Osteocyte (in vitro differentiated cells): ENCODE measurements around the gene TAS1R1. TPM values are rescaled to one million over a fixed set of nuclear protein-coding genes. Genes with fewer than 3 reads are reported as not detected.
"Not testable (repeated sequence)": the region's sequence is repeated elsewhere in the genome, so short reads cannot be mapped to it uniquely, and the experiment has no call there.

Source experiments
- DNase-seq: peaks from one replicate; pipeline ENCODE4 v3.0.0; 2021; ENCODE audit warnings: mixed read lengths; ENCODE audit not compliant: unreplicated experiment; ENCODE audit errors: extremely low spot score
- H3K27ac Mint-ChIP-seq: one replicate; pipeline ENCODE4 v1.8.0; 2021; ENCODE audit warnings: mild to moderate bottlenecking, mixed read lengths; ENCODE audit not compliant: unreplicated experiment
- H3K27me3 Mint-ChIP-seq: one replicate; pipeline ENCODE4 v1.8.0; 2021; ENCODE audit warnings: mixed read lengths; ENCODE audit not compliant: unreplicated experiment
- H3K36me3 Mint-ChIP-seq: one replicate; pipeline ENCODE4 v1.8.0; 2021; ENCODE audit warnings: mixed read lengths; ENCODE audit not compliant: unreplicated experiment
- H3K4me1 Mint-ChIP-seq: one replicate; pipeline ENCODE4 v1.8.0; 2021; ENCODE audit warnings: mixed read lengths; ENCODE audit not compliant: unreplicated experiment
- H3K4me3 Mint-ChIP-seq: one replicate; pipeline ENCODE4 v1.8.0; 2021; ENCODE audit warnings: mild to moderate bottlenecking, moderate library complexity, mixed read lengths; ENCODE audit not compliant: unreplicated experiment
- H3K9me3 Mint-ChIP-seq: one replicate; pipeline ENCODE4 v1.8.0; 2021; ENCODE audit warnings: mixed read lengths; ENCODE audit not compliant: unreplicated experiment
- total RNA-seq: library from RNA; stranded (reverse); gene quantifications from 2 replicates; pipeline ENCODE4 v1.2.1, GENCODE V29; 2021
- TF ChIP-seq, protein P1 (sequence below): fragments of 200-600 bp; sonication (generic); IDR thresholded peaks from 2 replicates; pipeline ENCODE4 v1.5.0; 2021; ENCODE audit warnings: antibody characterized with exemption, mild to moderate bottlenecking, moderate library complexity

TAS1R1 gene
- total RNA-seq, 1 donor from 2014 or later, result not detected

DNA sequence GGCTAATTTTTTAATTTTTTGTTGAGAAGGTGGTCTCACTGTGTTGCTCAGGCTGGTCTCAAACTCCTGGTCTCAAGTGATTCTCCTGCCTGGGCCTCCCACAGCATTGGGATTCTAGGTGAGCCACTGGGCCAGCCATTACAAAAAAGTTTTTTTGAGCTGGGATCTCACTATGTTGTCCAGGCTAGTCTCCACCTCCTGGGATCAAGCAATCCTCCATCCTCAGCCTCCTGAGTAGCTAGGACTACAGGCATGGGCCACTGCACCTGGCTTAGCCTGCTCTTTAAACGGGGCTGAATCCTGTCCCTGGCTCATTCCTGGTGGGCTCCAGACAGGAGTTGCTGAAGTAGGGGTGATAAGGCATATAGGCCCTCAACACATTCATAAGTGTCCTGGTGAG lies 2.5 kb downstream of the TAS1R1 start:
- H3K4me1 Mint-ChIP-seq, result peaks cover 12% of the 10 kb centered on the region
- no peak overlapping the region for H3K4me3 Mint-ChIP-seq
- no peak for DNase-seq
- H3K9me3 Mint-ChIP-seq, result no peaks in the 10 kb centered on the region
- peaks cover 7% of the 10 kb centered on the region for H3K27me3 Mint-ChIP-seq
- TF ChIP-seq, protein P1, sequence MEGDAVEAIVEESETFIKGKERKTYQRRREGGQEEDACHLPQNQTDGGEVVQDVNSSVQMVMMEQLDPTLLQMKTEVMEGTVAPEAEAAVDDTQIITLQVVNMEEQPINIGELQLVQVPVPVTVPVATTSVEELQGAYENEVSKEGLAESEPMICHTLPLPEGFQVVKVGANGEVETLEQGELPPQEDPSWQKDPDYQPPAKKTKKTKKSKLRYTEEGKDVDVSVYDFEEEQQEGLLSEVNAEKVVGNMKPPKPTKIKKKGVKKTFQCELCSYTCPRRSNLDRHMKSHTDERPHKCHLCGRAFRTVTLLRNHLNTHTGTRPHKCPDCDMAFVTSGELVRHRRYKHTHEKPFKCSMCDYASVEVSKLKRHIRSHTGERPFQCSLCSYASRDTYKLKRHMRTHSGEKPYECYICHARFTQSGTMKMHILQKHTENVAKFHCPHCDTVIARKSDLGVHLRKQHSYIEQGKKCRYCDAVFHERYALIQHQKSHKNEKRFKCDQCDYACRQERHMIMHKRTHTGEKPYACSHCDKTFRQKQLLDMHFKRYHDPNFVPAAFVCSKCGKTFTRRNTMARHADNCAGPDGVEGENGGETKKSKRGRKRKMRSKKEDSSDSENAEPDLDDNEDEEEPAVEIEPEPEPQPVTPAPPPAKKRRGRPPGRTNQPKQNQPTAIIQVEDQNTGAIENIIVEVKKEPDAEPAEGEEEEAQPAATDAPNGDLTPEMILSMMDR, result no peak
- no peaks in the 10 kb centered on the region for H3K36me3 Mint-ChIP-seq
- H3K27ac Mint-ChIP-seq, result no peak overlapping the region

DNA sequence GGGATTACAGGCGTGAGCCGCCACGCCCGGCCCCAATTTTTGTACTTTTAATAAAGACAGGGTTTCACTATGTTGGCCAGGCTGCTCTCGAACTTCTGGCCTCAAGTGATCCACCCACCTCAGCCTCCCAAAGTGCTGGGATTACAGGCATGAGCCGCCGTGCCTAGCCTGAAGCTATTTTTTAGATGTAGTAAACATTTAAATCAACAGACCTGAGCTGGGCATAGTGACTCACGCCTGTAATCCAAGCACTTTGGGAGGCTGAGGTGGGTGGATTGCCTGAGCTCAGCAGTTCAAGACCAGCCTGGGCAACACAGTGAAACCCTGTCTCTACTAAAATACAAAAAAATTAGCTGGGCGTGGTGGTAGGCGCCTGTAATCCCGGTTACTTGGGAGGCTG lies 4.1 kb downstream of the TAS1R1 start:
- not testable (repeated sequence) for H3K27me3 Mint-ChIP-seq, H3K36me3 Mint-ChIP-seq, DNase-seq, H3K9me3 Mint-ChIP-seq, H3K4me3 Mint-ChIP-seq, H3K4me1 Mint-ChIP-seq, H3K27ac Mint-ChIP-seq

DNA sequence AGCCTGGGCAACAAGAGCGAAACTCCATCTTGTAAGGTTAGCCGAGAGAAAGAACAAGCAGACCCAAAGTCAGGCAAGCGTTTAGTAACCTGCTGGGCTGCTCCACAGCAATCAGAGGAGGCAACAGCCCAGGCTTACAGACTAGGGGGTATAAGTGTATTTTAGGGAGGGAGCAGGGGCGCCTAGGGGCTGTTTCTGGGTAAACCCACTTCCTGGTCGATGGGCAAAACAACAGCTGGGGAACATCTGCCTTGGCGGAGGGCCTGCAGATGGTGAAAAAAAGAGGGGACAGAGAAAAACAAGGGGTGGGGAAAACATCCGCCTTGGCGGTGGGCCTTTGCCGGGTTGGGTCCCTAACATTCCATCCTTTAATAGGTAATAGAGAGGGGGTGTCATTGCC lies 5.2 kb downstream of the TAS1R1 start:
- DNase-seq, result no peak
- TF ChIP-seq, protein P1, result no peak
- no peaks in the 10 kb centered on the region for H3K9me3 Mint-ChIP-seq
- no peaks in the 10 kb centered on the region for H3K4me1 Mint-ChIP-seq
- no peaks in the 10 kb centered on the region for H3K36me3 Mint-ChIP-seq
- no peak overlapping the region for H3K4me3 Mint-ChIP-seq
- H3K27ac Mint-ChIP-seq, result no peak overlapping the region
- peaks cover 7% of the 10 kb centered on the region for H3K27me3 Mint-ChIP-seq

DNA sequence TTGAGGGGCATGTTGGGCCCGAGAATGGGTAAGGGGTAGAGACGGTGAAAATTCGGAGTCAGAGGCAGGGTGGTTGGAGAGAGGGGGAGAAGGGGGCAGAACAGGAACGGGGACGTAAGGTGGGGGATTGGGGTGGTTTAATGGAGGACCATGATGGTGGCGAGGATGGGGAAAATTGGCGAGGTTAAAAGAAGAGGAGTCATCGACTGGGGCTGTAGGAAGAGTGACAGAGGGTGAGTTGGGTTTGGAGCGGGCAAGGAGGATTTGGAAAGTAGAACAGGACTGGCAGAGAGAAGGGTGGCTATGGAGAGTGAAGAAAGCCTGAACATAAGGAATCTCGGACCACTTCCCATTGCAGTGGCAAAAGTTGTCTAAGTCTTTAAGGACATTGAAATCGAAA lies 13.9 kb downstream of the TAS1R1 start:
- Mint-ChIP-seq H3K4me1 (no peaks in the 10 kb centered on the region), H3K27me3 (peaks cover 40% of the 10 kb centered on the region), H3K9me3 (no peaks in the 10 kb centered on the region), H3K27ac (no peak overlapping the region), H3K36me3 (no peaks in the 10 kb centered on the region), H3K4me3 (no peak overlapping the region)
- TF ChIP-seq, protein P1, result no peak
- no peak for DNase-seq

DNA sequence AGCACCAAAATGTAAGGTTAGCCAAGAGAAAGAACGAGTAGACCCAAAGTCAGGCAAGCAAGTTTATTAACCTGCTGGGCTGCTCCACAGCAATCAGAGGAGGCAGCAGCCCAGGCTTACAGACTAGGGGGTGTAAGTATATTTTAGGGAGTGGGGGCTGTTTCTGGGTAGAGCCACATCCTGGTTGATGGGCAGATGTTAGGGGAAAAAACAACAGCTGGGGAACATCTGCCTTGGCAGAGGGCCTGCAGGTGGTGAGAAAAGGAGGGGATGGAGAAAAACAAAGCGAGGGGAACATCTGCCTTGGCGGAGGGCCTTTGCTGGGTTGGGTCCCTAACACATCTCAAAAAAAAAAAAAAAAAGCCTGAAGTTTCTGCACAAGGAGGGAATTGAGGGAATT lies 15.0 kb downstream of the TAS1R1 start:
- DNase-seq, result no peak
- H3K27ac Mint-ChIP-seq, result no peak overlapping the region
- no peaks in the 10 kb centered on the region for H3K36me3 Mint-ChIP-seq
- peaks cover 40% of the 10 kb centered on the region for H3K27me3 Mint-ChIP-seq
- TF ChIP-seq, protein P1, result no peak
- H3K4me3 Mint-ChIP-seq, result no peak overlapping the region
- H3K9me3 Mint-ChIP-seq, result no peaks in the 10 kb centered on the region
- H3K4me1 Mint-ChIP-seq, result no peaks in the 10 kb centered on the region

DNA sequence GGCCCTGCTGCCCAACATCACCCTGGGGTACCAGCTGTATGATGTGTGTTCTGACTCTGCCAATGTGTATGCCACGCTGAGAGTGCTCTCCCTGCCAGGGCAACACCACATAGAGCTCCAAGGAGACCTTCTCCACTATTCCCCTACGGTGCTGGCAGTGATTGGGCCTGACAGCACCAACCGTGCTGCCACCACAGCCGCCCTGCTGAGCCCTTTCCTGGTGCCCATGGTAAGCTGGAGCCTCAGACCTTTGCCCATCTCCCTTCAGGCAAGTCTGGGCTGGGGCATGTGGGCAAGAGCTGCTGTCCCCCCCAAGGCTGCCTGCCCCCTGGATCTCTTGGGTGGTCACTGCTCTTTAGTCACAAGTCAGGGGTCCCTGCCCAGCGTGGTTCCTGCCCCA lies 15.9 kb downstream of the TAS1R1 start:
- Mint-ChIP-seq H3K4me1 (no peaks in the 10 kb centered on the region), H3K4me3 (no peak overlapping the region), H3K27me3 (peaks cover 40% of the 10 kb centered on the region), H3K27ac (no peak overlapping the region), H3K9me3 (no peaks in the 10 kb centered on the region), H3K36me3 (no peaks in the 10 kb centered on the region)
- no peak for DNase-seq
- TF ChIP-seq, protein P1, result no peak
